ENCODE results near the gene TCP11L1. TPM values are rescaled to one million over a fixed set of nuclear protein-coding genes. Genes with fewer than 3 reads are reported as not detected.

Gene TCP11L1
- total RNA-seq, 1 donor from 2014 or later = 25.0 TPM

GRCh38 chr11:33063326-33063881, 24.0 kb downstream of the TCP11L1 start:
- no peak for TF ChIP-seq CTCF (conservative IDR thresholded peaks at IDR 0.05)
- Mint-ChIP-seq H3K27me3 (ENCODE audit: low read depth) (no peaks in the 10 kb centered on the region), H3K9me3 (no peaks in the 10 kb centered on the region), H3K4me1 (peaks cover 29% of the 10 kb centered on the region), H3K36me3 (ENCODE audit: low read depth) (peaks cover 11% of the 10 kb centered on the region), H3K4me3 (no peak overlapping the region), H3K27ac (ENCODE audit: unreplicated experiment) (no peak overlapping the region)
- DNase-seq (ENCODE audit: low read depth, low spot score) = no peak

GRCh38 chr11:33064033-33064825, 24.9 kb downstream of the TCP11L1 start:
- no peak for TF ChIP-seq CTCF (conservative IDR thresholded peaks at IDR 0.05)
- no peaks in the 10 kb centered on the region for H3K9me3 Mint-ChIP-seq
- peaks cover 29% of the 10 kb centered on the region for H3K4me1 Mint-ChIP-seq
- no peaks in the 10 kb centered on the region for H3K27me3 Mint-ChIP-seq (ENCODE audit: low read depth)
- DNase-seq (ENCODE audit: low read depth, low spot score) = no peak
- H3K4me3 Mint-ChIP-seq = no peak overlapping the region
- peak overlapping the region; percentile 78 for H3K27ac Mint-ChIP-seq (ENCODE audit: unreplicated experiment)
- H3K36me3 Mint-ChIP-seq (ENCODE audit: low read depth) = peaks cover 8% of the 10 kb centered on the region

GRCh38 chr11:33064866-33065265, 25.5 kb downstream of the TCP11L1 start:
- H3K27ac Mint-ChIP-seq (ENCODE audit: unreplicated experiment) = peak overlapping the region; percentile 78
- DNase-seq (ENCODE audit: low read depth, low spot score) = no peak
- H3K36me3 Mint-ChIP-seq (ENCODE audit: low read depth) = peaks cover 6% of the 10 kb centered on the region
- no peak overlapping the region for H3K4me3 Mint-ChIP-seq
- no peak for TF ChIP-seq CTCF (conservative IDR thresholded peaks at IDR 0.05)
- H3K27me3 Mint-ChIP-seq (ENCODE audit: low read depth) = no peaks in the 10 kb centered on the region
- no peaks in the 10 kb centered on the region for H3K9me3 Mint-ChIP-seq
- peaks cover 29% of the 10 kb centered on the region for H3K4me1 Mint-ChIP-seq

- no peaks in the 10 kb centered on the region for H3K27me3 Mint-ChIP-seq (ENCODE audit: low read depth)
- TF ChIP-seq CTCF (conservative IDR thresholded peaks at IDR 0.05) = peak; percentile 88
- peaks cover 29% of the 10 kb centered on the region for H3K4me1 Mint-ChIP-seq
Observed at GRCh38 chr11:33065445-33066178, 26.2 kb downstream of the TCP11L1 start.

GRCh38 chr11:33067294-33067693, 27.9 kb downstream of the TCP11L1 start:
- no peaks in the 10 kb centered on the region for H3K9me3 Mint-ChIP-seq
- H3K36me3 Mint-ChIP-seq (ENCODE audit: low read depth) = peaks cover 9% of the 10 kb centered on the region
- no peak for DNase-seq (ENCODE audit: low read depth, low spot score)
- H3K27ac Mint-ChIP-seq (ENCODE audit: unreplicated experiment) = no peak overlapping the region
- TF ChIP-seq CTCF (conservative IDR thresholded peaks at IDR 0.05) = no peak
- H3K4me1 Mint-ChIP-seq = peaks cover 30% of the 10 kb centered on the region
- H3K4me3 Mint-ChIP-seq = no peak overlapping the region
- H3K27me3 Mint-ChIP-seq (ENCODE audit: low read depth) = no peaks in the 10 kb centered on the region

More at GRCh38 chr11:33065445-33066178, 26.2 kb downstream of the TCP11L1 start:
- H3K36me3 Mint-ChIP-seq (ENCODE audit: low read depth) = peaks cover 6% of the 10 kb centered on the region
- no peak overlapping the region for H3K4me3 Mint-ChIP-seq
- peak; percentile 59 for DNase-seq (ENCODE audit: low read depth, low spot score)
- H3K27ac Mint-ChIP-seq (ENCODE audit: unreplicated experiment) = no peak overlapping the region
- no peaks in the 10 kb centered on the region for H3K9me3 Mint-ChIP-seq
